Caco-2 (cell line): ENCODE measurements around the gene FRMD4A. TPM values are rescaled to one million over a fixed set of nuclear protein-coding genes. Genes with fewer than 3 reads are reported as not detected.

Experiments
- BruUV-seq: library from RNA; stranded (reverse); fragments of 400-500 nt; replicated peaks from 2 replicates; lab custom pipeline; 2021; lab: Mats Ljungman, UMichigan
- CTCF ChIA-PET: fragments of 300-600 bp; sonication (Branson Sonifier 250); formaldehyde crosslinking; loops from one replicate; lab custom pipeline; 2022; ENCODE audit warnings: antibody characterized with exemption; lab: Charles Lee
- POLR2A ChIA-PET: fragments of 300-600 bp; sonication (Branson Sonifier 250); formaldehyde crosslinking; loops from one replicate; lab custom pipeline; 2022; ENCODE audit warnings: antibody characterized with exemption; lab: Charles Lee
- DNase-seq, 2 experiments: peaks; one replicate each; pipeline versions ENCODE4 v3.0.0 to v3.0.0-alpha.2; 2020 to 2022
- H3K27me3 ChIP-seq: replicated peaks from 2 replicates; pipeline ENCODE4 v1.6.0; 2011; ENCODE audit warnings: low read length; ENCODE audit not compliant: control insufficient read depth, insufficient read depth
- H3K36me3 ChIP-seq: 2 replicates; pipeline ENCODE4 v1.5.1; 2011; ENCODE audit warnings: low read length; ENCODE audit not compliant: control insufficient read depth, insufficient read depth
- H3K4me1 ChIP-seq: fragments of 250-450 bp; sonication (Bioruptor Pico); 2 replicates; pipeline ENCODE4 v1.5.1; 2020; ENCODE audit warnings: mild to moderate bottlenecking
- H3K4me3 ChIP-seq: 2 replicates; pipeline ENCODE4 v1.5.1; 2011; ENCODE audit warnings: low read depth, mild to moderate bottlenecking, control low read depth, low read length
- H3K9me3 ChIP-seq: fragments of 250-450 bp; sonication (Bioruptor Pico); 2 replicates; pipeline ENCODE4 v1.5.1; 2020; ENCODE audit warnings: mild to moderate bottlenecking, moderate library complexity
- H3K27ac Mint-ChIP-seq: one replicate; pipeline ENCODE4 v1.8.0; 2022; ENCODE audit warnings: mixed read lengths; ENCODE audit not compliant: unreplicated experiment
- H3K27me3 Mint-ChIP-seq: one replicate; pipeline ENCODE4 v1.8.0; 2022; ENCODE audit warnings: mixed read lengths; ENCODE audit not compliant: insufficient read depth, unreplicated experiment
- H3K36me3 Mint-ChIP-seq: one replicate; pipeline ENCODE4 v1.8.0; 2022; ENCODE audit warnings: mild to moderate bottlenecking, mixed read lengths; ENCODE audit not compliant: insufficient read depth, unreplicated experiment
- H3K4me1 Mint-ChIP-seq: one replicate; pipeline ENCODE4 v1.8.0; 2022; ENCODE audit warnings: low read depth, mixed read lengths; ENCODE audit not compliant: unreplicated experiment
- H3K4me3 Mint-ChIP-seq: one replicate; pipeline ENCODE4 v1.8.0; 2022; ENCODE audit warnings: mild to moderate bottlenecking, moderate library complexity, mixed read lengths; ENCODE audit not compliant: unreplicated experiment
- H3K9me3 Mint-ChIP-seq: one replicate; pipeline ENCODE4 v1.8.0; 2022; ENCODE audit warnings: mixed read lengths; ENCODE audit not compliant: unreplicated experiment
- intact Hi-C: fragments of 100-400 bp; cut with micrococcal nuclease; formaldehyde crosslinking; loops from one replicate; pipeline ENCODE4 v1.10.0; 2022; ENCODE audit not compliant: unreplicated experiment
- total RNA-seq: library from RNA; stranded (reverse); gene quantifications from 2 replicates; pipeline ENCODE4 v1.2.3, GENCODE V29; 2022
- TF ChIP-seq, protein P1 (sequence below), 2 experiments: fragments of 200-600 bp in 1 of 2; IDR thresholded peaks; 1 replicate in 1 of 2; 2 replicates in 1 of 2; pipeline versions ENCODE4 v1.5.1 to v1.8.0; 2011 to 2022; ENCODE audit warnings: antibody characterized with exemption in 1 of 2, control low read depth in 1 of 2, inconsistent platforms in 1 of 2, low read depth in 1 of 2, low read length in 1 of 2, mild to moderate bottlenecking in 1 of 2, moderate library complexity in 1 of 2; ENCODE audit not compliant: insufficient read depth in 1 of 2, severe bottlenecking in 1 of 2, unreplicated experiment in 1 of 2

Gene FRMD4A
- total RNA-seq, 1 experiment from 2014 or later: 52.1 TPM

DNA sequence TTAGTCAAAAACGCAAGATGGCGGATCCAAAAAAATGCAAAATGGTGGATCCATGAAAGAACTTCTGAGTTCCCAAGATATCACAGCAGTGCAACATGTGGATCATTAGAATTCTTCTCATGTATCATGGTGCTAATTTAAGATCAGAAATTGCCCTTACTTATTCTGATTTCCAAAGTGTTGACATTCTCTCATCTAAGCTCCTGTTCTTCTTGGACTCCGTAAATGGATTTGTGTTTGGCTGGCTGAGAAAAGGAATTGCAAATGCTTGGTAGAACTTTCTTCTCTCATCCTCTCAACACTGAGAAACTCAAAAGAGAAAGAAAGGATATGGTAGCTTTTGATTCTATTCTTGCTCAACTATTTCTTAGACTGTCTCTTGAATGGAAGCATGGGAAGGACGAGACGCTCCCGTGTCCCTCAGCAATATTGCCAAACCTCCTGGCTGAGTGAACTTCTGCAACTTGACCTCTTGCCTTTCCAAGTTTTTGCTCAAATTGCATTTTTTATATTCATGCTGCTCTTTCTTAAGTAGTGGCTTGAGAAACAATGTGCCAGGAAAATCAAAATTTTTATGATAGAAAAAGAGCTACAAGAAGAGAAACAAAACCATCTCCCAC, 44.7 kb downstream of the FRMD4A start:
- CTCF ChIA-PET: no interaction called here
- Mint-ChIP-seq H3K4me3 (no peak overlapping the region), H3K4me1 (no peaks in the 10 kb centered on the region), H3K27me3 (no peaks in the 10 kb centered on the region), H3K9me3 (peaks cover 28% of the 10 kb centered on the region), H3K36me3 (no peaks in the 10 kb centered on the region), H3K27ac (no peak overlapping the region)
- no peaks in the 10 kb centered on the region for H3K36me3 ChIP-seq
- DNase-seq: no peak
- TF ChIP-seq, protein P1, sequence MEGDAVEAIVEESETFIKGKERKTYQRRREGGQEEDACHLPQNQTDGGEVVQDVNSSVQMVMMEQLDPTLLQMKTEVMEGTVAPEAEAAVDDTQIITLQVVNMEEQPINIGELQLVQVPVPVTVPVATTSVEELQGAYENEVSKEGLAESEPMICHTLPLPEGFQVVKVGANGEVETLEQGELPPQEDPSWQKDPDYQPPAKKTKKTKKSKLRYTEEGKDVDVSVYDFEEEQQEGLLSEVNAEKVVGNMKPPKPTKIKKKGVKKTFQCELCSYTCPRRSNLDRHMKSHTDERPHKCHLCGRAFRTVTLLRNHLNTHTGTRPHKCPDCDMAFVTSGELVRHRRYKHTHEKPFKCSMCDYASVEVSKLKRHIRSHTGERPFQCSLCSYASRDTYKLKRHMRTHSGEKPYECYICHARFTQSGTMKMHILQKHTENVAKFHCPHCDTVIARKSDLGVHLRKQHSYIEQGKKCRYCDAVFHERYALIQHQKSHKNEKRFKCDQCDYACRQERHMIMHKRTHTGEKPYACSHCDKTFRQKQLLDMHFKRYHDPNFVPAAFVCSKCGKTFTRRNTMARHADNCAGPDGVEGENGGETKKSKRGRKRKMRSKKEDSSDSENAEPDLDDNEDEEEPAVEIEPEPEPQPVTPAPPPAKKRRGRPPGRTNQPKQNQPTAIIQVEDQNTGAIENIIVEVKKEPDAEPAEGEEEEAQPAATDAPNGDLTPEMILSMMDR (IDR thresholded peaks at IDR 0.05; ENCODE audit: insufficient read depth in 1 of 2, low read depth in 1 of 2, low read length in 1 of 2, severe bottlenecking in 1 of 2, unreplicated experiment in 1 of 2): no peak
- no TSS peak for BruUV-seq
- H3K4me3 ChIP-seq: no peak overlapping the region
- no peaks in the 10 kb centered on the region for H3K4me1 ChIP-seq
- no peaks in the 10 kb centered on the region for H3K27me3 ChIP-seq
- H3K9me3 ChIP-seq: peaks cover 20% of the 10 kb centered on the region
- POLR2A ChIA-PET: no interaction called here
- intact Hi-C loops: no loop called here

DNA sequence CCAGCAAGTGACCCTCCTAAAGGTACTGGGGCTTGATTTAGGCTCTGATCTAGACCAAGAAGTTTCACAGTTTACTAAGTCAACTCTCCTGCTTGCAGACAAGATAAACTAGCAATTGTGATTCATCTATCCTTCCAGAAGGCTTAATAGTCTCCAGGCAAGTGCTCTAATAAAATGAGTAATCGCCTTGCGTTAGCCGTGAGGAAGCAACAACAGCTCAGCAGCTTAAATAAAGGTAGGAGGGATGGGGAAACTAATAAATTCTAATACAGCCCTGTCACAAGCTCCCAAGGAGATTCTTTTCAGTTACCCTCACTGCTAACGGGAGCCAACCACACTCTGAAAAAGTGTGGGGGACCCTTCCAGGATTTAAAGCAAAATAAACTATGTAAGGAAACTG, 48.4 kb downstream of the FRMD4A start:
- ChIA-PET POLR2A (interaction anchor here (1.2 kb wide), 1 partner anchor 97 kb away, joined by 3 read pairs; no protein-coding TSS in a partner anchor), CTCF (interaction anchor here (1.3 kb wide), 1 partner anchor 85 kb away, joined by 4 read pairs; no protein-coding TSS in a partner anchor)
- H3K4me3 Mint-ChIP-seq: no peak overlapping the region
- no peaks in the 10 kb centered on the region for H3K4me1 Mint-ChIP-seq
- TF ChIP-seq, protein P1 (IDR thresholded peaks at IDR 0.05; ENCODE audit: insufficient read depth in 1 of 2, low read depth in 1 of 2, low read length in 1 of 2, severe bottlenecking in 1 of 2, unreplicated experiment in 1 of 2): no peak
- no peak overlapping the region for H3K27ac Mint-ChIP-seq
- H3K27me3 Mint-ChIP-seq: no peaks in the 10 kb centered on the region
- H3K9me3 Mint-ChIP-seq: peaks cover 15% of the 10 kb centered on the region
- H3K4me3 ChIP-seq: no peak overlapping the region
- no peaks in the 10 kb centered on the region for H3K4me1 ChIP-seq
- no peaks in the 10 kb centered on the region for H3K27me3 ChIP-seq
- no peak for DNase-seq
- H3K36me3 Mint-ChIP-seq: no peaks in the 10 kb centered on the region
- intact Hi-C loops: no loop called here
- 0 out of 2 replicates have a peak, but pooled peaks cover under 1% of the 10 kb centered on the region for H3K9me3 ChIP-seq
- no TSS peak for BruUV-seq
- no peaks in the 10 kb centered on the region for H3K36me3 ChIP-seq

DNA sequence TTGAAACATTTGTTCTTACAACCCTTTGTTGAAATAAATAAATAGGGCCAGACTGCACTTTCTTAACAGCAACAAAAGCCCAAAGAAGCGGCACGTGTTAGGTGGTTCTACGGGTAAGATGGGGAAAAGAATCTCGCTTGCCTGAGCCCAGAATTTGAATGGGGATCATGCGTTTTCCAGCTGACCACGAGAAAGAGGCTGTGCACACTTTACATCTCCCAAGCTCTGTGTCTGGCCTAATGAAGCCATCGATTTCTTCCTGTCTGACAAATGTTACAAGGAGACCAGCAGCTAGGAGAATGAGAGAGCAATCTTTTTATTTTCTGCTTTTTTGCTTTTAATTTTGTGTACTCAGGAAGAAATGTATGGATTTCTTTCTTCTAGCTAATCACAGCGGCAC, 52.2 kb downstream of the FRMD4A start:
- Mint-ChIP-seq H3K36me3 (no peaks in the 10 kb centered on the region), H3K4me1 (no peaks in the 10 kb centered on the region), H3K9me3 (no peaks in the 10 kb centered on the region), H3K27me3 (peaks cover 2% of the 10 kb centered on the region), H3K27ac (no peak overlapping the region), H3K4me3 (no peak overlapping the region)
- Histone ChIP-seq H3K27me3 (no peaks in the 10 kb centered on the region), H3K4me1 (no peaks in the 10 kb centered on the region), H3K36me3 (no peaks in the 10 kb centered on the region), H3K4me3 (no peak overlapping the region), H3K9me3 (0 out of 2 replicates have a peak, but pooled peaks cover 5% of the 10 kb centered on the region)
- intact Hi-C loops: no loop called here
- no peak for DNase-seq
- BruUV-seq: no TSS peak
- POLR2A ChIA-PET: no interaction called here
- TF ChIP-seq, protein P1 (IDR thresholded peaks at IDR 0.05; ENCODE audit: insufficient read depth in 1 of 2, low read depth in 1 of 2, low read length in 1 of 2, severe bottlenecking in 1 of 2, unreplicated experiment in 1 of 2): no peak
- CTCF ChIA-PET: no interaction called here
